ENCODE measurements around the gene SMARCC2.
A peak's percentile ranks its signal among the peaks of the same experiment; 100 is the strongest.

Gene SMARCC2

GRCh38 chr12:56152132-56152755 is 37.0 kb downstream of the SMARCC2 start, which contains the start of gene MYL6B:
Gene MYL6B (plus strand): TSS chr12:56152587. CDS start chr12:56153919, 1,332 bp downstream.
- peak; percentile 85 for DNase-seq (ENCODE audit: low read depth)

DNA sequence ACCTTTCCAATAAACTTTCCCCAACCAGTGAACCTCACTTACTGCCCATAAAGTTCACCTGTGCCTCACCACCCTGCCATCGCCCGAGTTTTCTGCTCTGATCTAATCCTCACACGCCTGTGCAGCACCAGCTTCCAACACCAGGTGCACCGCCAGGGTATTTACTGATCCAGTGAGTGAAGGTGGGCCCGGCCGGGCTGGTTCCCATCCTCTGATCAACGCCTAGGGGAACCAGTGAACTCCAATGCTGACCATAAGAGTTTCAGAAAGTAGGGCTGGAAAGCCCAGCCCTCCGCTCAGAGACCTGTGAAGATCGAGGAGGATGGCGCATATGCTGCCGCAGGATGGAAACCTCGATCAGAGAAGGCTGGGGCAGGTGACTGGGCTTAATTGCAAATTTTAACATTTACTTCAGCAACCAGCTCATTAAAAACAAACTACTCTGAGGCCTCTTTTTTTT is 37.6 kb downstream of the SMARCC2 start:
- DNase-seq (ENCODE audit: low read depth) = no peak

- DNase-seq (ENCODE audit: low read depth) = peak; percentile 58
Measured at GRCh38 chr12:56150563-56150962, 38.7 kb downstream of the SMARCC2 start.

DNA sequence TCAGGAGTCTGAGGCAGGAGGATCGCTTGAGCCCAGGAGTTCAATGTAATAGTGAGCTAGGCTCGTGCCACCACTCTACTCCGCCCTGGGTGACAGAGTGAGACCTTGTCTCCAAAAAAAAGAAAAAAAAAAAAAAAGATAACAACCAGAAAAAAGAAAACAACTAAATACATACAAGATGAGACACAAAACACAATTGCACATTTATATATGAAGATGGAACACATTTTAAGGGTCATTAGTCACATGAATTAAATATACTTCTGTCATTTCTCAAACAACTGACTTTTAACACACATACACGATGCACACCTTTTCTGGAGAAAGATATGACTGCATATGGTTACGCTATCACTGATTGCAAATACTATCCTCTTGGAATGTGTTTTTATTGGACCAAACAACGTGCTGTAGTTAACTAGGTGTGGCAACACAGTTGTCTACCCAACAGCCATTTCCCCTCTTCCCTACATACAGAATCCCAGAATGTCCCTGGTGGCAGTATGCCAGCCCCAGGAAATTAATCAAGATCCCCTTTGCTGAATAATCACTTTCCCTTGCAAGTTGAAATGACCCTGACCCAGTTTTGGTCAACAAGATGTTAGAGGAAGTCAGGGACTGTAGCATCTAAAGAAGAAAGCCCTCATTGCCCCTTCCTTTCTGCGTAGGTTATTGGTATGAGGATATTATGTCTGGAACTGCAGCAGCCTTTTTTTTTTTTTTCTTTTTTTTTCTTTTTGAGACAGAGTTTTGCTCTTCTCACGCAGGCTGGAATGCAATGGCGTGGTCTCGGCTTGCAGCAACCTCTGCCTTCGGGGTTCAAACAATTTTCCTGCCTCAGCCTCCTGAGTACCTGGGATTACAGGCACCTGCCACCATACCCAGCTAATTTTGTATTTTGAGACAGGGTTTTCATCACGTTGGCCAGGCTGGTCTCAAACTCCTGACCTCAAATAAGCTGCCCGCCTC is 42.5 kb downstream of the SMARCC2 start:
- DNase-seq (ENCODE audit: low read depth) = peak; percentile 42

GRCh38 chr12:56145217-56145616 is 44.1 kb downstream of the SMARCC2 start:
- DNase-seq (ENCODE audit: low read depth) = no peak

- DNase-seq (ENCODE audit: low read depth) = no peak
Measured at GRCh38 chr12:56143870-56144269, 45.4 kb downstream of the SMARCC2 start.

DNA sequence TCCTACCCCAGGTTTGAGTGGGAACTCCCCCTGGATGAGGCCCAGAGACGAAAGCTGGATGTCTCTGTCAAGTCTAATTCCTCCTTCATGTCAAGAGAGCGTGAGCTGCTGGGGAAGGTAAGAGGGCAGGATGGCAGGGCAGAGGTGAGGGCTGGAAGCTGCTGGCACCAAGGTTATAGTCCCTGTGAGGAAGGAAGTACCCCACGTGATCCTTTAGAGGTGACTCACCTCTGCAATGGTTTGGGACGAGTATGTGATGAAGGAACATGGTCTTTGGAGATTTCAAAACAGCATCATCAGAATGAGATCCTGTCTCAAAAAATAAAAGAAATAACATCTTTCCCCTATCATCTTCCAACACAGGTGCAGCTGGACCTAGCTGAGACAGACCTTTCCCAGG is 46.1 kb downstream of the SMARCC2 start:
- DNase-seq (ENCODE audit: low read depth) = no peak

- no peak for DNase-seq (ENCODE audit: low read depth)
Measured at GRCh38 chr12:56141946-56142784, 47.1 kb downstream of the SMARCC2 start.

GRCh38 chr12:56137853-56138571 is 51.3 kb downstream of the SMARCC2 start:
- DNase-seq (ENCODE audit: low read depth) = no peak

GRCh38 chr12:56134897-56135296 is 54.4 kb downstream of the SMARCC2 start:
- no peak for DNase-seq (ENCODE audit: low read depth)

GRCh38 chr12:56130876-56131275 is 58.4 kb downstream of the SMARCC2 start:
- no peak for DNase-seq (ENCODE audit: low read depth)

DNA sequence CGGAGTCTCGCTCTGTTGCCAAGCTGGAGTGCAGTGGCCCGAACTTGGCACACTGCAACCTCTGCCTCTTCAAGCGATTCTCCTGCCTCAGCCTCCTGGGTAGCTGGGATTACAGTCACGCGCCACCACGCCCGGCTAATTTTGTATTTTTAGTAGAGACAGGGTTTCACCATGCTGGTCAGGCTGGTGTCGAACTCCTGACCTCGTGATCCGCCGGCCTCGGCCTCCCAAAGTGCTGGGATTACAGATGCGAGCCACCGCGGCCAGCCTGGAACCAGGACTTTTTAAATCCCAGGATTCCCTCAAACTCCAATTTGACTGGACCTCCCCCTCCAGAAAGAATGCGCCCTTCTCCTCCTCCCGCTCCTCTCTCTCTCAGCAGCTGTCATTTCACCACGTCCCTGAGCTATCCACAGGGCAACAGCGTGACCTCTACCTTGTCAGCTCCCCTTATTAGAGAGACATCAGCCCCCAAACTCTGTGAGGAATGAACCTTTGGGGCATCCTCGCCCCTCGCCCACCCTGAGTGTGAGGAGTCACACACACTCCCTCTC is 59.3 kb downstream of the SMARCC2 start:
- DNase-seq (ENCODE audit: low read depth) = no peak

DNA sequence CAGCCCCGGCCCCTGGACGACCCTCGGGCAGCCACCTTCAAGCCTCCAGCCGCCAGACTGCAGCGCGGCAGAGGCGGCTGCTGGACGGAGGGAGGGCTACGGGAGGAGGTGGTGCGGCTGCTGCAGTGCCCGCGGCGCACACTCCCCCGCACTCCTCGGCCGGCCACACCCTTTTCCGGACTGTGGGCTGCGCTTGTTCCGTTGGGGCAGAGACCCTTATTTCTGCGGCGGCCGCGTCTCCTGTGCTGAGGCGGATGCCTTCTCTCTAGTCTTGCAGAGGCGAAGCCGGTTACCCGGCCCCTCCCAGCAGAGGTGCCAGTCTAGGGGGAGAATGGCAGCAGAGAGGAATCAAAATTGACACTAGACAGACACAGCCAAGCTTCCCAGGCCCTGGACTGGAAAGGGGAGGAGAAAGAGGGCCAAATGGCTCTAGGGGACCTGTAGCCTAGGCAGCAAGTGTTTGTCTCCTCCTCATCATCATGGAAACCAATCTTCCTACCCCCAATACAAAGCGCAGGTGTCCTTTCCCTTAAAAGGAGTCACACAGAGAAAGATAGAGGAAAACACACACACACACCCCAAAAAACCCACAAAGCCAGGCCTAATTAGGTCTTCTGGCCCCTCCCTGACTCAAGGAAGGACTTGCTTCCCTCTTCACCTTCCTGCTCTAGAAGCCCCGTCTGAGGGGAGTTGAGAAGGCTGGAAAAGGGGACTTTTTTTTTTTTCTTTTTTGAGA is 59.9 kb downstream of the SMARCC2 start:
- no peak for DNase-seq (ENCODE audit: low read depth)

- DNase-seq (ENCODE audit: low read depth) = no peak
Measured at GRCh38 chr12:56128670-56129205, 60.5 kb downstream of the SMARCC2 start.

GRCh38 chr12:56127888-56128669 is 61.2 kb downstream of the SMARCC2 start, which contains the start of gene ESYT1:
Gene ESYT1 (plus strand): TSS chr12:56128267. CDS start chr12:56128320, 53 bp downstream.
- peak; percentile 99 for DNase-seq (ENCODE audit: low read depth)

DNA sequence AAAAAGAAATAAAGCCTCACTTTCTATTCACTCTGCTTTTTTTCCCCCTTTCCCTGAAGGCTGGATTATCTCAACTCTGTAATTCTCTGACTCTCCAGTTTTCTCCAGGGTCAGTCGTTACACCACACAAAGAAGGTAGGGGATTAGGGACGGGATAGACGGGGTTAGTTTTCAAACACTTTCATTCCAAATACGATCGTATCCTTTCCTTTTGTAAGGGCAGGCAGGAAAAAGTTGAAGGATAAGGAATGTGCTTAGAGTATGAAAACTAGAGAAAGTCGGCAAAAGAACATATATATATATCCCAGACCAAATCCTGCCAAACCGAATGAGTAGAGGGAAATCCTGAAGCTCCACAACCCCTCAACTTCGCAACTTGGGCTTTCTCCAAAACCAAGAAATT is 61.8 kb downstream of the SMARCC2 start:
- DNase-seq (ENCODE audit: low read depth) = no peak

DNA sequence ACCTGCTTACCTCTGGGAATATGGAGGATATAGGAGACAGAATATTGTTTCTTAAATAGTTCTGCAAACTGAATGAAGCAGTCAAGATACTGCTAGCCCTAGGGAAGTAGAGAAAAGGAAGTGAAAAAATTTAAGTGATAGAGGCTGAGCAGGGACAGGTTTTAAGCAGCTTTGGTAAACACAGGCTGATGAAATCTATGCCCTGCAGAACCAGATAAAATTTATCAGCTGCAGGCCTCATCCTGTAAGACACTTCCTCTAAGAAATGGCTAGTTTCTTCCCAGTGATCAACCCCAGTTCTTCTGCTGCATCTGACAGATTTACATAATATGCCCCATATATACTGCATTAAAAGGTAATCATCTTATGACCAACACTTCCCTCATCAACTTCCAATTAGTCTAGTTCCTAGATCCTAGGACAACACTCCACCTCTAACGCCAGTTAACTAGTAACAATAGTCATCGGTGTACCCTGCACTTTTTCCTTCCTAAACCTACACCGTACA is 62.5 kb downstream of the SMARCC2 start:
- no peak for DNase-seq (ENCODE audit: low read depth)

- DNase-seq (ENCODE audit: low read depth) = no peak
Measured at GRCh38 chr12:56124133-56124532, 65.2 kb downstream of the SMARCC2 start.

DNA sequence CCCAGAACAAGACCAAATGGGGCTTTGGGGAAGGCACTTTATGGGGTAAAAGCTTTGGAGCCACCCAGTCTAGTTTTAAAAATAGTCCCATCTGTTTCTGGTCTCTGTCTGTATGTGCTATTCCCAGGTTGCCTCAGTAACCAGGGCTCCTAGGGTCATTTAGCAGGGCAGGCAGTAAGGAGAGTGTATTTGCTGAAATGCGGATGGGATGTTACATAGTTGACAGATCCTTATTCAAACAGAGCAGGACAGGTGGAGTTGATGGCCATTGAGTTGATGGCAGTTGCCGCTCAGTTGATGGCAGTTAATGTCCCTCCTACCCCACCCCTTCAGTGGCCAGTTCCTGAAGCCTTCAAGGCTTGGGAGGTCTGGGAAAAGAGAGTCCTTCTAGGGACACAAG is 66.6 kb downstream of the SMARCC2 start:
- DNase-seq (ENCODE audit: low read depth) = no peak
